ENCODE results near the gene KIF26A.
"Not testable (repeated sequence)": the region's sequence is repeated elsewhere in the genome, so short reads cannot be mapped to it uniquely, and the experiment has no call there.

Gene KIF26A

DNA sequence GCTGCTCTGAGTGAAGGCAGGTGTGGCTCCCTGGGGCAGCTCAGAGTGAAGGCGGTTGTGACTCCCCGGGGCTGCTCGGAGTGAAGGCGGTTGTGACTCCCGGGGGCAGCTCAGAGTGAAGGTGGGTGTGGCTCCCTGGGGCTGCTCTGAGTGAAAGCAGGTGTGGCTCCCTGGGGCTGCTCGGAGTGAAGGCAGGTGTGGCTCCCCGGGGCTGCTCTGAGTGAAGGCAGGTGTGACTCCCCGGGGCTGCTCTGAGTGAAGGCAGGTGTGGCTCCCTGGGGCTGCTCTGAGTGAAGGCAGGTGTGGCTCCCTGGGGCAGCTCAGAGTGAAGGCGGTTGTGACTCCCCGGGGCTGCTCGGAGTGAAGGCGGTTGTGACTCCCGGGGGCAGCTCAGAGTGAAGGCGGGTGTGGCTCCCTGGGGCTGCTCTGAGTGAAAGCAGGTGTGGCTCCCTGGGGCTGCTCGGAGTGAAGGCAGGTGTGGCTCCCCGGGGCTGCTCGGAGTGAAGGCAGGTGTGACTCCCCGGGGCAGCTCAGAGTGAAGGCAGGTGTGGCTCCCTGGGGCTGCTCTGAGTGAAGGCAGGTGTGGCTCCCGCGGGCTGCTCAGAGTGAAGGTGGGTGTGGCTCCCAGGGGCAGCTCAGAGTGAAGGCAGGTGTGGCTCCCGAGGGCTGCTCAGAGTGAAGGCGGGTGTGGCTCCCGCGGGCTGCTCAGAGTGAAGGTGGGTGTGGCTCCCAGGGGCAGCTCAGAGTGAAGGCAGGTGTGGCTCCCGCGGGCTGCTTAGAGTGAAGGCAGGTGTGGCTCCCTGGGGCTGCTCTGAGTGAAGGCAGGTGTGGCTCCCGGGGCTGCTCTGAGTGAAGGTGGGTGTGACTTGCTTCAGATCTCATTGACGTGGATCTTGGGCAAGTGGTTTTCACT, 87.1 kb downstream of the KIF26A start:
- DNase-seq: not testable (repeated sequence)

DNA sequence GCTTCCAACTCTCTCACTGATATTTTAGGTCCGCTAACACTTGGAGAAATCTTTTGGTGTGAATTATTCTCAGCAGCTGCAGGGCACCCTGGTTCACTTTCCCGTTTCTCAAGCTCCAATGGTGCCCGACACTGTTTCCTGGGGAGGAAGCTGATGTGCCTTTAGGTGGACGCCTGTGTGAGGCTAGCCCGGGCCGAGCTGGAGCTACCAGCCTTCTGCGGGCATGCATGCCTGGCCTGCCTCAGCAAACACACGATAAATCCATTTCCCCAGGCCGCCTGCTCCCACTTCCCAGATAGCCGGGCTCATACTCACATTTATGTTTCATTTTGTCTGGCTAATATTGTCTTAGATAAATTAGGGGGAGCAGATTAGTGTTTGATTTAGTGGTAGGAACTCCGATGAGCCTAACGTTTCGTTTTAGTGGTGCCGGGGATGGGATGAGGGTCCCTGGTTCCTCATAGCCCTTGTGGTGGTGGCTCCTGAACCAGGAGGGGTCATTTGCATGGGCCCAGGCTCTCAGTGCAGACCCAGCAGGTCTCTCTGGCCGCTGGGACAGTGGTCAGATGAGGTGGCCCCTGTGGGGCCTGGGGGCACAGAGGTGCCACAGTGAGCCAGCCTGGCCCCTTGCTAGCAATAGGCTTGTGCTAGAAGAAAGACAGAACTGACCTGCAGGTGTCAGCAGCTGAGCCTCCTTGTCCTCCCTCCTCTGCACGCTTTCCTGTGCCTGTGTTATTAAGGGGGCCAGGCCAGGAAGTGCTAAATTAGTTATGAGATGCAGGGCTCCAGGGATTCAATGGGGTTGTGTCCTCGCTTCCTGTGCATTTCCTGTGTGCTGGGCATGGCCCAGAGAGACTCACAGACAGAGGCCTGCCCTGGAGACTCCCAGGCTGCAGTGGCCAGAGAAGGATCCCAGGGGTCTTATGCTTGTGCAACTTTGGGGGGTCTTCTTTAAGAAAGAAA, 88.3 kb downstream of the KIF26A start:
- no peak for DNase-seq

DNA sequence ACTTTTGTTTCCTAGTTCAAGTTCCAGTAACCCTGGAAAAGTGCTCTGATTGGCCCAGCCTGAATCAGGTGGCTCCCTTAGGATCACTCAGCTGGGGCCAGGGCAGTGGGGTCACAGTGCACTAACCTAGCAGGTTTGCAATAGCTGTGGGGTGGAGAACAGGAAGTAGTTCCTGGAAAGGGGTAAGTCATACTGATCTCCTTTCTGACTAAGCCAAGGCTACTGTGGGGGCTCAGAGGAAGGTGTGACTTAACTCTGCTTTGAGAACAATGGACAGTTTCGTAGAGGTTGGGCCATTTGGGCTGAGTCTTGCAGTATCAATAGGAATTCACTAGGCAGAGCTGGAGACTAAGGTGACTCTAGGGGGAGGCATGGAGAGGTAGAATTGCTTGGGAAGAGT, 89.4 kb downstream of the KIF26A start:
- no peak for DNase-seq

DNA sequence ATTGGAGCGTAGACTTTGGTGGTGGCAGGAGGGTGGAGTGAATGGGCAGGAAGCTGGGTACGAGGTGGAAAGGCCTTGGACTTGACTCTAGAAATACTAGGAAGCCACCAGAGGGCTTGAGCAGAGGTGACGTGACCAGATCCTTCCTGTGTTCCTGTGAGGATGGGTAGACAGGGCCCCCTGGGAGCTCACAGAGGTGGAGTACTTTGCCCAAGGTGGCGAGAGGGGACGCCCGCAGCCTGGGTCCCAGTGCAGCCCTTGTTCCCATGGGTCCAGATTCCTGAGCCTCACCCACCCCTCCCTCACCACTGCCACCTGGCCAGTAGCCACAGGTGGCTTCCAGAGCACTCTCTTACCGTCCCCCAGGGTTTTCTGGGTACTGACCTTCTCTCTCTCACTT, 89.8 kb downstream of the KIF26A start:
- DNase-seq: no peak

DNA sequence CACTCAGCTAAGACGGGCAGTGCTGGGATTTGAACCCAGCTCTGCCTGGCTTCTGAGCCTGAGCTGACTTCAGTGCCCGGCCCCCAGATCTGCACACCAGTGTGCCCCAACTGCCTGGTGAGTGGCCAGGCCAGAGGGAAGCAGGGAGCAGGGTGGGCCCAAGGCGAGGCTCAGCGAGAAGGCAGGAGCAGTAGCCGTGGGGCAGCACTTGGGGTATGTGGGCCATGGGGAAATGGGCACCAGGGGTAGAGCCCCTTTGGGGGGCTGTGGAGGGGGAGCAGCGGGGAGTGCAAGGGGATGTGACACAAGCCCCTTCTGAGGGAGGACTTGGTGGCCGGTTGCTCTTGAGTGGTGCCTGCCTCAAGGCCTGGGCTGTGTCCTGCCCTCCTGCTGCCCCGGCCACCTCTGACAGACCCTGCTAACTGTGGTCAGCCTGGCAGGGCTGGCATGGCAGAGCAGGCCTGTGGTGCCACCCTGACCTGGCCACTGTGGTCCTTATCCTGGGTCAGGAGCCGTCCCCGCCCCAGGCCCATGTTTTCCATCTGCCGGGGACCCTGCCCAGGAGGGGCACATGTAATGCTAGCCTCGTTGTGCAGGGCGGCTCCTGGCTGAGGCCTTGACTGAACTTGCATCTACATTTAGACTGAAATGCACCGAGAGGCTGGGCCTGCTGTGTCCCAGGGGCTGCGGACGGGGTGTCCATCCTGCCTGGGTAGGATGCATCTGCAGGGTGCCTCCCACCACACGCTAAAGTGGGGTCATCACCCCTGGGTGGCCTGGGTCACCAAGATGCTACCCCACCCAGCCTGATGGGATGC, 90.5 kb downstream of the KIF26A start:
- no peak for DNase-seq

DNA sequence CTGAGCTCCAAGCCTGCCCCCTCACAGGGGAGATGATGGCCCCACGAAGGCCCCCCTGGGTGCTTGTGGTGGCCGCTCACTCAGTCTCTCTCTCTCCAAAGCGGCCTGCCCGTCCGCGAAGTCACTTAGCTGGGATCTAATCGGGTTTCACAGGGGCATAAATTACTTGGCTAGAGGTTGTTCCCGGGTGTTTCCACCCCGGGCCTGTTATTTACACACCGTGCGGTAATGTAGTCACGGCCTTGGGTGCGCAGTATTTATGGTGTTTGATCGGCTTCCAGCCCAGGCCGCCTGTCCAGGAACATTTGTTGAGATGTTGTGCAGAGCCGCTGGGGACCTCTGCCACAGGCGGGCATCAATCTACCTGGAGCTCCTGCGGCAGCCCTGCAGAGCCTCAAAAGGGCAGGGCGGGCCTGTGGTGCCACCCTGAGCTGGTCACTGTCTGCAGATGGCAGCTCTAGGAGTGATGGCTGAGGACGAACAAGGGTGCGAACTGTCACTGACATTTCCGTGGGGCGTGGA, 91.2 kb downstream of the KIF26A start:
- no peak for DNase-seq

DNA sequence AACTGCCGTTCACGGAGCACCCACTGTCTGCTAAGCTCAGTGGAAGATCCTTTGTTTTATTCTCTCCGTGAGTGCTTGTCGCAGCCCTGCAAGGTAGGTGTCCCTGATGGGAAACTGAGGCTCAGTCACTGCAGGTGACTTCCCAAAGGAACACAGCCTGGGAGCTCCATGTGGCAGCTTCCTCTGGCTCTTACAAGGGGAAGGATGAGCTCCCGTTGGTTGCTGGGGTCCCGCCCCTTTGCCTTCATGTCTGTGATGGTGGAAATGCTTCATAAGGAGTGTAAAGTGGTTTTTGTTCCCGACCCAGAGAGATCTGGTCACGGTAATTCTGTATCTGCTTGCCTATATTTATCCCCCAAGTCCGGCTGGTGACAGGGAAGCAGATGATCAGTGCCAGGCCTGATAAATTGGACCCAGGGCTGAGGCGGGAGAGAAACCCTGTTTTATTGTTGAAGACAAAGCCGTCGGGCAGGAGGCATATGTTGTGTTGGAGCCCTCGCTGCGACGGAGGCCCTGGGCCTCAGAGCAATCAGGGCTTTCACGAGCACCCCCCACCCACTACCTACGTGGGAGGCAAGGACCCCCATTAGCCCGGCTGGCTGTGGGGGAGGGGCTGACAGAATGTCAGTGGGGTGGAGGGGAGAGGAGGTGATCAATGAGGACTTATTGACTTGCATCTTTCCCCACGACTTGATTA, 91.9 kb downstream of the KIF26A start:
- no peak for DNase-seq
